Neural cell (in vitro differentiated cells): ENCODE results near the gene ZC3H6. TPM values are rescaled to one million over a fixed set of nuclear protein-coding genes. Genes with fewer than 3 reads are reported as not detected.
A peak's percentile ranks its signal among the peaks of the same experiment; 100 is the strongest.

Source experiments
- H2AFZ ChIP-seq: fragments of 200-600, 300-800 bp; sonication (generic), shearing (Covaris generic); 2 replicates; pipeline ENCODE4 v1.6.0; 2014; ENCODE audit warnings: low read depth, mild to moderate bottlenecking, antibody characterized with exemption, low read length, moderate library complexity
- H3F3A ChIP-seq: fragments of 200-600 bp; shearing (Covaris generic); 2 replicates; pipeline ENCODE4 v1.6.1; 2016; ENCODE audit warnings: mild to moderate bottlenecking, moderate library complexity, mixed read lengths, antibody characterized with exemption, low read length; ENCODE audit not compliant: insufficient read depth, poor library complexity, severe bottlenecking
- H3K27ac ChIP-seq: fragments of 200-600, 300-800 bp; sonication (generic), shearing (Covaris generic); 2 replicates; pipeline ENCODE4 v1.5.1; 2014; ENCODE audit warnings: mild to moderate bottlenecking, low read length, moderate library complexity
- H3K27me3 ChIP-seq: fragments of 300-800, 200-600 bp; sonication (generic), shearing (Covaris generic); 2 replicates; pipeline ENCODE4 v1.6.0; 2014; ENCODE audit warnings: mild to moderate bottlenecking, low read depth, low read length, moderate library complexity; ENCODE audit not compliant: insufficient read depth
- H3K36me3 ChIP-seq: fragments of 300-800, 200-600 bp; sonication (generic), shearing (Covaris generic); 2 replicates; pipeline ENCODE4 v1.5.1; 2014; ENCODE audit warnings: mild to moderate bottlenecking, antibody characterized with exemption, low read length, moderate library complexity; ENCODE audit not compliant: insufficient read depth
- H3K4me2 ChIP-seq: fragments of 300-800, 200-600 bp; sonication (generic), shearing (Covaris generic); 2 replicates; pipeline ENCODE4 v1.6.0; 2014; ENCODE audit warnings: mild to moderate bottlenecking, low read length
- H3K4me3 ChIP-seq: fragments of 300-800, 200-600 bp; sonication (generic), shearing (Covaris generic); 2 replicates; pipeline ENCODE4 v1.5.1; 2014; ENCODE audit warnings: mild to moderate bottlenecking, low read length, moderate library complexity
- H3K79me2 ChIP-seq: fragments of 200-600 bp; shearing (Covaris generic); replicated peaks from 2 replicates; pipeline ENCODE4 v1.6.0; 2014; ENCODE audit warnings: mild to moderate bottlenecking, low read length, moderate library complexity; ENCODE audit not compliant: insufficient read depth
- H3K9ac ChIP-seq: fragments of 300-800, 200-600 bp; sonication (generic), shearing (Covaris generic); 2 replicates; pipeline ENCODE4 v1.6.1; 2016; ENCODE audit warnings: mild to moderate bottlenecking, low read length, mixed read lengths
- H3K9me2 ChIP-seq: fragments of 200-600 bp; shearing (Covaris generic); 2 replicates; pipeline ENCODE4 v1.6.1; 2016; ENCODE audit warnings: mild to moderate bottlenecking, low read length, mixed read lengths; ENCODE audit not compliant: insufficient read depth
- H3K9me3 ChIP-seq: fragments of 200-600, 300-800 bp; sonication (generic), shearing (Covaris generic); 2 replicates; pipeline ENCODE4 v1.6.1; 2016; ENCODE audit warnings: mild to moderate bottlenecking, mixed run types, low read length, moderate library complexity, mixed read lengths
- H4K20me1 ChIP-seq: fragments of 200-600 bp; shearing (Covaris generic); 2 replicates; pipeline ENCODE4 v1.6.1; 2016; ENCODE audit warnings: mild to moderate bottlenecking, mixed run types; ENCODE audit not compliant: insufficient read depth
- EP300 ChIP-seq: fragments of 450-650 bp; conservative IDR thresholded peaks from 2 replicates; pipeline ENCODE4 v1.6.1; 2014; ENCODE audit warnings: antibody characterized with exemption, mild to moderate bottlenecking, moderate library complexity; ENCODE audit not compliant: poor library complexity, severe bottlenecking
- EZH2 ChIP-seq: fragments of 200-600, 300-800 bp; shearing (Covaris generic), sonication (generic); IDR thresholded peaks from 2 replicates; pipeline ENCODE4 v1.6.1; 2014; ENCODE audit warnings: antibody characterized with exemption, low read length, borderline replicate concordance, mild to moderate bottlenecking; ENCODE audit not compliant: insufficient read depth, poor library complexity, severe bottlenecking
- MXI1 ChIP-seq: fragments of 450-650 bp; conservative IDR thresholded peaks from 2 replicates; pipeline ENCODE4 v1.6.1; 2014; ENCODE audit warnings: antibody characterized with exemption, mild to moderate bottlenecking; ENCODE audit not compliant: poor library complexity, severe bottlenecking
- POLR2AphosphoS5 ChIP-seq: IDR thresholded peaks from 2 replicates; pipeline ENCODE4 v1.6.1; 2012
- RAD21 ChIP-seq: fragments of 450-650 bp; conservative IDR thresholded peaks from 2 replicates; pipeline ENCODE4 v1.6.1; 2014; ENCODE audit warnings: antibody characterized with exemption, mild to moderate bottlenecking, moderate library complexity
- REST ChIP-seq: IDR thresholded peaks from 2 replicates; pipeline ENCODE4 v1.6.1; 2012; ENCODE audit warnings: borderline replicate concordance
- SMC3 ChIP-seq: fragments of 450-650 bp; conservative IDR thresholded peaks from 2 replicates; pipeline ENCODE4 v1.6.1; 2014; ENCODE audit warnings: antibody characterized with exemption, mild to moderate bottlenecking, moderate library complexity; ENCODE audit not compliant: poor library complexity
- TAF1 ChIP-seq: IDR thresholded peaks from 2 replicates; pipeline ENCODE4 v1.6.1; 2012; ENCODE audit warnings: low read depth
- polyA plus RNA-seq: library from polyadenylated mRNA; depleted of rRNA; stranded (reverse); fragments of >200 nt; gene quantifications from 2 replicates; pipeline ENCODE4 v1.2.3, GENCODE V29; 2014
- TF ChIP-seq, protein P1 (sequence below): fragments of 450-650 bp; IDR thresholded peaks from 2 replicates; pipeline ENCODE4 v1.5.1; 2014; ENCODE audit warnings: antibody characterized with exemption, mild to moderate bottlenecking, moderate library complexity; ENCODE audit not compliant: poor library complexity, severe bottlenecking

Gene ZC3H6
- polyA plus RNA-seq, 1 donor from 2014 or later, result 6.1 TPM

DNA sequence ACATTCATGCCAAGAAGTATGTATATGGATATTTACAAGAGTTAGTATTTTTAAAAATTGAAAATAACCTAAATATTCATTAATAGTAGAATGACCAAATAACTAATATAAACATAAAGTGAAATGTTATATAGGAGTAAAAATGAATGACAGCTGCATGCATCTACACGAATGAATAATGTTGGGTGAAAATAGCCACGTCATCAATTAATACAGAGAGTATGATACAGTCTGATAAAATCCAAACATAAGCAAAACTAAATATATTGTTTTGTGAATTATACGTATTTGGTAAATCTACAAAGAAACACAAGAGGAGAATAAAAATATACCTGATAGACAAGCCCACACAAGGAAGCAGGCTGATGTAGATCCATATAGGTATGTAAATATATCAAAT lies 45.0 kb upstream of the ZC3H6 start:
- Histone ChIP-seq H3F3A (no peaks in the 10 kb centered on the region), H3K9me3 (no peaks in the 10 kb centered on the region), H2AFZ (no peak overlapping the region), H3K27ac (no peak overlapping the region), H3K36me3 (peaks cover 5% of the 10 kb centered on the region), H4K20me1 (no peaks in the 10 kb centered on the region), H3K9ac (no peak overlapping the region), H3K4me3 (no peak overlapping the region), H3K27me3 (no peaks in the 10 kb centered on the region), H3K79me2 (no peaks in the 10 kb centered on the region), H3K9me2 (no peaks in the 10 kb centered on the region), H3K4me2 (no peak overlapping the region)
- no peak for TF ChIP-seq POLR2AphosphoS5
- TF ChIP-seq RAD21, result no peak
- TF ChIP-seq EZH2, result no peak
- no peak for TF ChIP-seq MXI1
- TF ChIP-seq TAF1, result no peak
- TF ChIP-seq REST, result no peak
- TF ChIP-seq, protein P1, sequence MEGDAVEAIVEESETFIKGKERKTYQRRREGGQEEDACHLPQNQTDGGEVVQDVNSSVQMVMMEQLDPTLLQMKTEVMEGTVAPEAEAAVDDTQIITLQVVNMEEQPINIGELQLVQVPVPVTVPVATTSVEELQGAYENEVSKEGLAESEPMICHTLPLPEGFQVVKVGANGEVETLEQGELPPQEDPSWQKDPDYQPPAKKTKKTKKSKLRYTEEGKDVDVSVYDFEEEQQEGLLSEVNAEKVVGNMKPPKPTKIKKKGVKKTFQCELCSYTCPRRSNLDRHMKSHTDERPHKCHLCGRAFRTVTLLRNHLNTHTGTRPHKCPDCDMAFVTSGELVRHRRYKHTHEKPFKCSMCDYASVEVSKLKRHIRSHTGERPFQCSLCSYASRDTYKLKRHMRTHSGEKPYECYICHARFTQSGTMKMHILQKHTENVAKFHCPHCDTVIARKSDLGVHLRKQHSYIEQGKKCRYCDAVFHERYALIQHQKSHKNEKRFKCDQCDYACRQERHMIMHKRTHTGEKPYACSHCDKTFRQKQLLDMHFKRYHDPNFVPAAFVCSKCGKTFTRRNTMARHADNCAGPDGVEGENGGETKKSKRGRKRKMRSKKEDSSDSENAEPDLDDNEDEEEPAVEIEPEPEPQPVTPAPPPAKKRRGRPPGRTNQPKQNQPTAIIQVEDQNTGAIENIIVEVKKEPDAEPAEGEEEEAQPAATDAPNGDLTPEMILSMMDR, result no peak
- TF ChIP-seq SMC3, result no peak
- no peak for TF ChIP-seq EP300

DNA sequence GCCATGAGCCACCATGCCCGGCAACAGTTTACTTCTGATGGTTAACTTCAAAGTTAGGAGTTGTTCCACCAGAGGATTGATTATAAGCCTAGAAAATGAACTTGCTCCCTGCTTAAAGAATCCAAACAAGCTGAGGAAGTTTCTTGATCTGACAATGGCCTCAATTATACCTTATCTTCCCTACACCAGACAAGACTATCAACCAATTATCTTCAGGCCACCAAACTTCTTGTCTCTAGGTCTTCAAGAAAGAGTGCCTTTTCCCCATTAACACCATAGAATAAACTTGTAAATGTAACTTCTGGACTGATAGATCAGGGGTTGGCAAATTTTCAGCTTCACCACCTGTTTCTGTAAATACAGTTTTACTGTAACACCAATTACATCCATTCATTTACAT lies 35.5 kb upstream of the ZC3H6 start:
- Histone ChIP-seq H3F3A (no peaks in the 10 kb centered on the region), H3K9ac (no peak overlapping the region), H3K4me3 (no peak overlapping the region), H3K4me2 (no peak overlapping the region), H4K20me1 (no peaks in the 10 kb centered on the region), H3K27ac (no peak overlapping the region), H2AFZ (no peak overlapping the region), H3K79me2 (no peaks in the 10 kb centered on the region), H3K36me3 (peaks cover 3% of the 10 kb centered on the region), H3K9me2 (no peaks in the 10 kb centered on the region), H3K27me3 (no peaks in the 10 kb centered on the region), H3K9me3 (no peaks in the 10 kb centered on the region)
- TF ChIP-seq EZH2, result no peak

DNA sequence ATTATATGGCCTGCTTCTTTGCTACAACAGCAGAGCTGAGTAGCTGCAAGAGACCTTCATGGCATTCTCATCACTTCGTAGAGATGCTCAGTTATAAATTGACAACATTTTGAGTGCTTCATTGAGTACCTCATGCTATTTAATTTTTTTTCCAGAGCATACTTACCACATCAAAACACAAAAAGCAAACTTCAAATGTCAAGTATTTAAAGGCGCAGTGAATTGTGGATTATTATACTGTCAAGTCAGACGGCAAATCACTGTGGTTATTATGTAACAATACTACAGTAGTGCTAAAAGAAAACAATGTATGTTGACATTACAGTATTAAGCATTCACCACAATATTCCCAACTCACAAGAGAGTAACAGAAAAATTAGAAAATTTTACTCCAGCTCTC lies 33.0 kb upstream of the ZC3H6 start:
- H3K9me2 ChIP-seq, result no peaks in the 10 kb centered on the region
- H2AFZ ChIP-seq, result no peak overlapping the region
- H3K27me3 ChIP-seq, result no peaks in the 10 kb centered on the region
- H3F3A ChIP-seq, result no peaks in the 10 kb centered on the region
- TF ChIP-seq EP300 (peak; percentile 96), REST (no peak), POLR2AphosphoS5 (peak; percentile 83)
- TF ChIP-seq, protein P1, result no peak
- H3K27ac ChIP-seq, result no peak overlapping the region
- no peaks in the 10 kb centered on the region for H3K79me2 ChIP-seq
- peaks cover 6% of the 10 kb centered on the region for H3K9me3 ChIP-seq
- H3K4me2 ChIP-seq, result no peak overlapping the region
- H3K36me3 ChIP-seq, result peaks cover 8% of the 10 kb centered on the region
- H4K20me1 ChIP-seq, result no peaks in the 10 kb centered on the region
- no peak overlapping the region for H3K9ac ChIP-seq
- no peak overlapping the region for H3K4me3 ChIP-seq
